ENCODE results near the gene ZDHHC3. TPM values are rescaled to one million over a fixed set of nuclear protein-coding genes. Genes with fewer than 3 reads are reported as not detected.

The ZDHHC3 gene
- total RNA-seq, 1 donor from 2014 or later: 66.6 TPM

DNA sequence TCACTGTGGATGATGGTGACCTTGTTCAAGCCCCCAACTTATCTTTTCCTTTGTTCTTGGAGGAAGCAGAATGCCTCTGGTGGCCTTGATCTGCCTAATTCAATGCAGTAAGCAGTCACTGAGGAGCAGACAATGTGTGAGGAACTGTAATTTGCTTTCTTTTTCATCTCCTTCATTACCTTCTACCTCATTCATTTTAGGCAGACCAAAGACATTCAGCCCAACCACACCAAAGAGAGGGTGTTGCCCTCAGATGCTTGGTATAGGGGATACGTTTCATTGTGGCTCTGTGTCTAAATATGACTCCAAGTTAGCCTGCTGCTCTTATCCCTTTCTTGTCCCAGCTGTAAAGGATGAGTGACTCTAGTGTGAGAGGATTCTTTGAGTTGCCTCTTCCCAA, 15.4 kb upstream of the ZDHHC3 start:
- no peak overlapping the region for H3K27ac ChIP-seq (ENCODE audit: low read depth, low read length)
- peaks cover 82% of the 10 kb centered on the region for H4K20me1 ChIP-seq (ENCODE audit: insufficient read depth, low read length)
- peaks cover 31% of the 10 kb centered on the region for H3K79me2 ChIP-seq (ENCODE audit: insufficient read depth, low read length)
- H3K9me3 ChIP-seq (ENCODE audit: insufficient read depth, low read depth, low read length): no peaks in the 10 kb centered on the region
- no peak for FAIRE-seq
- H3K36me3 Mint-ChIP-seq (ENCODE audit: low read depth, unreplicated experiment): peaks cover 22% of the 10 kb centered on the region
- no peak overlapping the region for H3K4me3 Mint-ChIP-seq (ENCODE audit: unreplicated experiment)
- H3K27me3 ChIP-seq (ENCODE audit: insufficient read depth, low read length): no peaks in the 10 kb centered on the region
- H3K36me3 ChIP-seq (ENCODE audit: insufficient read depth, low read length): peaks cover 7% of the 10 kb centered on the region
- H3K4me1 Mint-ChIP-seq (ENCODE audit: low read depth, unreplicated experiment): peaks cover 50% of the 10 kb centered on the region
- no peaks in the 10 kb centered on the region for H3K27me3 Mint-ChIP-seq (ENCODE audit: low read depth, unreplicated experiment)
- peaks cover 25% of the 10 kb centered on the region for H3K4me1 ChIP-seq (ENCODE audit: insufficient read depth, low read length)
- H3K9me3 Mint-ChIP-seq (ENCODE audit: unreplicated experiment): no peaks in the 10 kb centered on the region
- no peak overlapping the region for H3K4me2 ChIP-seq (ENCODE audit: low read length)
- H3K9ac ChIP-seq (ENCODE audit: low read length): no peak overlapping the region
- H2AFZ ChIP-seq (ENCODE audit: low read depth, low read length): no peak overlapping the region
- no peak overlapping the region for H3K4me3 ChIP-seq (ENCODE audit: insufficient read depth, low read depth, low read length)
- no peak for DNase-seq (ENCODE audit: low read depth)
- TF ChIP-seq, protein P1, sequence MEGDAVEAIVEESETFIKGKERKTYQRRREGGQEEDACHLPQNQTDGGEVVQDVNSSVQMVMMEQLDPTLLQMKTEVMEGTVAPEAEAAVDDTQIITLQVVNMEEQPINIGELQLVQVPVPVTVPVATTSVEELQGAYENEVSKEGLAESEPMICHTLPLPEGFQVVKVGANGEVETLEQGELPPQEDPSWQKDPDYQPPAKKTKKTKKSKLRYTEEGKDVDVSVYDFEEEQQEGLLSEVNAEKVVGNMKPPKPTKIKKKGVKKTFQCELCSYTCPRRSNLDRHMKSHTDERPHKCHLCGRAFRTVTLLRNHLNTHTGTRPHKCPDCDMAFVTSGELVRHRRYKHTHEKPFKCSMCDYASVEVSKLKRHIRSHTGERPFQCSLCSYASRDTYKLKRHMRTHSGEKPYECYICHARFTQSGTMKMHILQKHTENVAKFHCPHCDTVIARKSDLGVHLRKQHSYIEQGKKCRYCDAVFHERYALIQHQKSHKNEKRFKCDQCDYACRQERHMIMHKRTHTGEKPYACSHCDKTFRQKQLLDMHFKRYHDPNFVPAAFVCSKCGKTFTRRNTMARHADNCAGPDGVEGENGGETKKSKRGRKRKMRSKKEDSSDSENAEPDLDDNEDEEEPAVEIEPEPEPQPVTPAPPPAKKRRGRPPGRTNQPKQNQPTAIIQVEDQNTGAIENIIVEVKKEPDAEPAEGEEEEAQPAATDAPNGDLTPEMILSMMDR (IDR thresholded peaks at IDR 0.05; ENCODE audit: insufficient read depth, low read depth, low read length): no peak
- TF ChIP-seq EZH2 (IDR thresholded peaks at IDR 0.05; ENCODE audit: insufficient read depth, low read length): no peak
- H3K27ac Mint-ChIP-seq (ENCODE audit: unreplicated experiment): no peak overlapping the region

DNA sequence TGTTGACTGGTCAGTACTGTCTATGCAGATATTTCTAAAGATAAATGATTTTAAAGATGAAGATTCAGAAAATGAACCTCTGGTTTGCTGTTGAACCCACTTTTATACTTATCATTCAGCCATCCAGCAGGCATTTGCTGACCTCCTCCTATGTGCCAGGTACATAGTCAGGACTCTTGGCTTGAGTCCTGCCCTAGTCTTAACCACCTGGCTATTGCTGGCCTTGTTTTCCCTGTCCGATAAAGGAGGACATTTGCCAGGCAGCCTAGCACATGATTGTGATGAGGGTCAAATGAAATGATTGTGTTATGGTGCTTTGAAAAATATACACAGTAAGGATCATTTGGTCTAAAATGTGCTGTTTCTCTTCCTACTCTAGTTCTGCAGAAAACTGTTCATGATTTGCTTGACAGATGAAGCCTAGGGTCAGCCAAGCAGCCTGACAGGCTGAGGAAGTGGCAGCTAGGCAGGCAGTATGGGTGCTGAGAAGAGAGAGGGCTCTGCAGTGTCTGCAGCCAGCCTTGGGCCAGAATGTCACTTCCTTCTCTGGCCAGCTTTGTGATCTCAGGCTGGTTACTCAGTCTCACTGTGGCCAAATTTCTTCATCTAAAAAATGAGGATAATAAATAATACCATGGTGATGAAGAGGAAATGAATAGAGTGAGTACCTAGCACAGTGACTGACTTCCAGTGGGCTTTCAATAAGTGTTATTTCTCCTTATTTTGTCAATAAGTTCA, 13.8 kb upstream of the ZDHHC3 start:
- no peak overlapping the region for H2AFZ ChIP-seq (ENCODE audit: low read depth, low read length)
- H3K27me3 ChIP-seq (ENCODE audit: insufficient read depth, low read length): no peaks in the 10 kb centered on the region
- Mint-ChIP-seq H3K4me1 (ENCODE audit: low read depth, unreplicated experiment) (peaks cover 46% of the 10 kb centered on the region), H3K9me3 (ENCODE audit: unreplicated experiment) (no peaks in the 10 kb centered on the region), H3K27me3 (ENCODE audit: low read depth, unreplicated experiment) (no peaks in the 10 kb centered on the region), H3K27ac (ENCODE audit: unreplicated experiment) (no peak overlapping the region), H3K36me3 (ENCODE audit: low read depth, unreplicated experiment) (peaks cover 26% of the 10 kb centered on the region), H3K4me3 (ENCODE audit: unreplicated experiment) (no peak overlapping the region)
- no peak overlapping the region for H3K27ac ChIP-seq (ENCODE audit: low read depth, low read length)
- H3K79me2 ChIP-seq (ENCODE audit: insufficient read depth, low read length): peaks cover 31% of the 10 kb centered on the region
- peaks cover 7% of the 10 kb centered on the region for H3K36me3 ChIP-seq (ENCODE audit: insufficient read depth, low read length)
- peaks cover 73% of the 10 kb centered on the region for H4K20me1 ChIP-seq (ENCODE audit: insufficient read depth, low read length)
- FAIRE-seq (no peak), DNase-seq (ENCODE audit: low read depth) (no peak)
- peaks cover 17% of the 10 kb centered on the region for H3K4me1 ChIP-seq (ENCODE audit: insufficient read depth, low read length)
- no peak overlapping the region for H3K4me2 ChIP-seq (ENCODE audit: low read length)
- H3K9ac ChIP-seq (ENCODE audit: low read length): no peak overlapping the region
- no peak for TF ChIP-seq EZH2 (IDR thresholded peaks at IDR 0.05; ENCODE audit: insufficient read depth, low read length)
- TF ChIP-seq, protein P1 (IDR thresholded peaks at IDR 0.05; ENCODE audit: insufficient read depth, low read depth, low read length): no peak
- no peaks in the 10 kb centered on the region for H3K9me3 ChIP-seq (ENCODE audit: insufficient read depth, low read depth, low read length)
- H3K4me3 ChIP-seq (ENCODE audit: insufficient read depth, low read depth, low read length): no peak overlapping the region

DNA sequence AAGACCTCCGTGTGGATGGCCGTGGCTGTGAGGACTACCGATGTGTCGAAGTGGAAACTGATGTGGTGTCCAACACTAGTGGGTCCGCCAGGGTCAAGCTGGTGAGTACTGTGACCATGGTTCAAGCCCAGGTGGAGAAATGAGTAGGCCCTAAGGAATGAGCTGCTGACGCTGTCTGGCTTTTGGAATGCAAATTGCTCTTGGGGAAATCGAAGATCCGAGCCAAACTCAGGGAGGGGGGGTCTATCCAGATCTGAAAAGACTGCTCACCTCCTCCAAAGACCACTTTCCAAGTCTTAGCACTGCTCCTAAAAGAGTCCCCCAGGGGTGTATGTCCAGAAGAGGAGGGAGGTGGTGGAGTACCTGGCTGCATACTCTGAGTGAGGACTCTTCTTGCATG, 13.2 kb upstream of the ZDHHC3 start:
- H3K27me3 Mint-ChIP-seq (ENCODE audit: low read depth, unreplicated experiment): no peaks in the 10 kb centered on the region
- Histone ChIP-seq H2AFZ (ENCODE audit: low read depth, low read length) (no peak overlapping the region), H3K4me2 (ENCODE audit: low read length) (no peak overlapping the region), H3K9me3 (ENCODE audit: insufficient read depth, low read depth, low read length) (no peaks in the 10 kb centered on the region), H3K4me1 (ENCODE audit: insufficient read depth, low read length) (peaks cover 12% of the 10 kb centered on the region), H3K4me3 (ENCODE audit: insufficient read depth, low read depth, low read length) (no peak overlapping the region), H3K79me2 (ENCODE audit: insufficient read depth, low read length) (peaks cover 37% of the 10 kb centered on the region), H4K20me1 (ENCODE audit: insufficient read depth, low read length) (peaks cover 75% of the 10 kb centered on the region), H3K36me3 (ENCODE audit: insufficient read depth, low read length) (peaks cover 7% of the 10 kb centered on the region), H3K27ac (ENCODE audit: low read depth, low read length) (no peak overlapping the region), H3K9ac (ENCODE audit: low read length) (no peak overlapping the region), H3K27me3 (ENCODE audit: insufficient read depth, low read length) (no peaks in the 10 kb centered on the region)
- peak; percentile 24 for DNase-seq (ENCODE audit: low read depth)
- peaks cover 28% of the 10 kb centered on the region for H3K36me3 Mint-ChIP-seq (ENCODE audit: low read depth, unreplicated experiment)
- no peak overlapping the region for H3K27ac Mint-ChIP-seq (ENCODE audit: unreplicated experiment)
- H3K4me3 Mint-ChIP-seq (ENCODE audit: unreplicated experiment): peak overlapping the region; percentile 34
- no peak for FAIRE-seq
- H3K4me1 Mint-ChIP-seq (ENCODE audit: low read depth, unreplicated experiment): peaks cover 41% of the 10 kb centered on the region
- TF ChIP-seq, protein P1 (IDR thresholded peaks at IDR 0.05; ENCODE audit: insufficient read depth, low read depth, low read length): no peak
- TF ChIP-seq EZH2 (IDR thresholded peaks at IDR 0.05; ENCODE audit: insufficient read depth, low read length): no peak
- H3K9me3 Mint-ChIP-seq (ENCODE audit: unreplicated experiment): no peaks in the 10 kb centered on the region
